ENCODE measurements around the gene CLCN6. TPM values are rescaled to one million over a fixed set of nuclear protein-coding genes. Genes with fewer than 3 reads are reported as not detected.

Gene CLCN6
- total and polyA plus RNA-seq, 2 of the 13 experiments (the other 11 are each of a cell fraction or from before 2014, with no cell fraction given) = 14.9 to 19.3 TPM

- no peak for TF ChIP-seq ZKSCAN8 (CRISPR knock-in tag; IDR thresholded peaks at IDR 0.05; ENCODE audit: borderline replicate concordance)
- TF ChIP-seq SNAI1 (CRISPR knock-in tag; IDR thresholded peaks at IDR 0.05; ENCODE audit: borderline replicate concordance) = no peak
- TF ChIP-seq, protein P1, sequence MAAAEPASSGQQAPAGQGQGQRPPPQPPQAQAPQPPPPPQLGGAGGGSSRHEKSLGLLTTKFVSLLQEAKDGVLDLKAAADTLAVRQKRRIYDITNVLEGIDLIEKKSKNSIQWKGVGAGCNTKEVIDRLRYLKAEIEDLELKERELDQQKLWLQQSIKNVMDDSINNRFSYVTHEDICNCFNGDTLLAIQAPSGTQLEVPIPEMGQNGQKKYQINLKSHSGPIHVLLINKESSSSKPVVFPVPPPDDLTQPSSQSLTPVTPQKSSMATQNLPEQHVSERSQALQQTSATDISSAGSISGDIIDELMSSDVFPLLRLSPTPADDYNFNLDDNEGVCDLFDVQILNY (CRISPR knock-in tag; conservative IDR thresholded peaks at IDR 0.05) = no peak
- no peak for TF ChIP-seq ZNF224 (CRISPR knock-in tag; IDR thresholded peaks at IDR 0.05)
- no peak for TF ChIP-seq ZNF121 (CRISPR knock-in tag; IDR thresholded peaks at IDR 0.05)
- TF ChIP-seq ARID5B (CRISPR knock-in tag; IDR thresholded peaks at IDR 0.05) = no peak
- TF ChIP-seq ZNF572 (CRISPR knock-in tag; IDR thresholded peaks at IDR 0.05) = no peak
- TF ChIP-seq ZNF318 (CRISPR knock-in tag; IDR thresholded peaks at IDR 0.05) = no peak
- TF ChIP-seq ZBTB26 (CRISPR knock-in tag; IDR thresholded peaks at IDR 0.05; ENCODE audit: borderline replicate concordance) = no peak
- TF ChIP-seq NPAS2 (CRISPR knock-in tag; IDR thresholded peaks at IDR 0.05; ENCODE audit: borderline replicate concordance) = no peak
- no peak for TF ChIP-seq CERS6 (CRISPR knock-in tag; IDR thresholded peaks at IDR 0.05)
- TF ChIP-seq ELF1 (CRISPR knock-in tag; IDR thresholded peaks at IDR 0.05) = no peak
Measured at GRCh38 chr1:11802973-11803885, 2.8 kb upstream of the CLCN6 start (continued).

All from HepG2 (cell line).